GM18868 (cell line): ENCODE results near the gene PRDM16.
"Not testable (repeated sequence)": the region's sequence is repeated elsewhere in the genome, so short reads cannot be mapped to it uniquely, and the experiment has no call there.

Experiments
- ATAC-seq: cut with Tn5 transposase; IDR thresholded peaks from one replicate; pipeline ENCODE4 v1.9.1; 2021; ENCODE audit warnings: mild to moderate bottlenecking, moderate library complexity; ENCODE audit not compliant: unreplicated experiment

The PRDM16 gene

GRCh38 chr1:3237570-3237969 is 168.6 kb downstream of the PRDM16 start:
- no peak for ATAC-seq

DNA sequence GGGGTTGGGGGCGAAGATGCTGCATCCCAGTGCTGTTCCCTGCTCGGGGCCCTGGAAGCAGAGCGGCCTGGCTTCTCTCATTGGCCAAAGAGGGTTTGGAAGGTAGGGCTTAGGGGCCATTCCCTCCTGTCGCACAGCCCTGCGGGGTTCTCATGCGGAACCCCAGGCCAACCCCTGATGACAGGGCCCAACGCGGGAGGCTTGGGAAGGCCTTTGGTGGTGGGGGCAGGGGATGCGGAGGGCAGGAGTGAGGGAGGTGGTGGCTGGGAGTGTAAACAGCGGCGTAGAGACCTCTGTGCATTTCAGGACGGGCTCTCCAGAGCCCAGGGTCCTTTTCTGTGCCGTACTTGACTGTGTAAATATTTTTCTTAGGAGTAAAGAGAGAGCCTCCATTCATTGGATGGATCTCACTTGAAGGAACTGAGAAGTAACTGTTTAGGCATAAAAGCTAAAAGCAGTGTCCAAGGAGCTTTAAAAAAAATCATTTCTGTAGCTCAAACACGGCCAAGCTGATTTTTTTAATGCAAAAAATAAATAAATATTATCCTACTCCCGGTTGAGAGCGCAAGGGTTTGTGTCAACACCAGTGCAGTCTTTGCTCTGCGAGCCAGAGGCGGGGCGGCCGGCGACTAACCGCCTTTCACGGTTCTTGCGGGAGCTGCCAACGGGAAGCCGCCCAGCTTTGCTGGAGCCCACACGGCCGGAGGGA is 169.1 kb downstream of the PRDM16 start:
- ATAC-seq = no peak

GRCh38 chr1:3238703-3239278 is 169.8 kb downstream of the PRDM16 start:
- ATAC-seq = no peak

DNA sequence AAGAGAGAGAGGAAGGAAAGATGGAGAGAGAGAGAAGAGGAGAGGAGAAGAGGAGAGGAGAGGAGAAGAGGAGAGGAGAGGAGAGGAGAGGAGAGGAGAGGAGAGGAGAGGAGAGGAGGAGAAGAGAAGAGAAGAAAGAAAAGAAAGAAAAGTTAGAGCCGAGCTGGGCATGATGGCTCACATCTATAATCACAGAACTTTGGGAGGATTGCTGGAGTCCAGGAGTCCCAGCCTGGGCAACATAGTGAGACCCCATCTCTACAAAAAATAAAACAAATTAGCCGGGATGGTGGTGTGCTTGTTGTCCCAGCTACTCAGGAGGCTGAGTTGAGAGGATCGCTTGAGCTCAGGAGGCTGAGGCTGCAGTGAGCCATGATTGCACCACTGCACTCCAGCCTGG is 171.0 kb downstream of the PRDM16 start:
- not testable (repeated sequence) for ATAC-seq

DNA sequence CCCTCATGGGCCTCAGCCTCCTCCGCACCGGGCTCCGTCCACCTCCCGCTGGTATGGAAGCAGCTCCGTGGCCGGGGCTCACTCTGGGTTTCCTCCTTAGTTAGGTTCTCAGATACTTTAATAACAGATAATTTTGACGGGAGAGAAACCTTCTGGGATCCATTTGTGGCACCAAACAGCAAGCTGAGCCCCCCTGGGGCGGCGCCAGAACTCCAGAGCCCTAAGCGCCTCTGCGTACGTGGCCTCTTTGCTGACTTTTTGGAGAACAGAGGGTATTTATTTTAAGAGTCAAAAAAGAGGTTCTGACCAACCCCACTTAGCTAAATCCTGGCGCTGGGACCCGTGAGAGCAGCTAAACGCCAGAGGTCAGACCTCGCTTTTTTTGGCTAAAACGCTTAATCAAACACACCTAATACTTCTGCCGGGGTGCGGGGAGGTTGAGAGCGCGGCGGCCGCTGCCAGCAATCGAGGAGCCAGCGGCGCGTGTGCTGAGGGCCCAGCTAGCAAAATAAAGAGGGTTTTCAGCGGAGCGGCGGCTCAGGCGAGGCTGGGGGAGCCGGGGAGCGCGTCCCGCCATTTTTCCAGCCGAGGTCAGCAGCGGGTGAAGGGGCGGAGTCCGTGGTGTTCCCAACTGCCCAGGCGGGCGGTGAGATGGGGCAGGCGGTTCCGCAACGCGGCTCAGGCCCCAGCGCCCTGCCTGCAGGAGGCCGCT is 171.7 kb downstream of the PRDM16 start:
- no peak for ATAC-seq

GRCh38 chr1:3241236-3241550 is 172.2 kb downstream of the PRDM16 start:
- ATAC-seq = no peak

DNA sequence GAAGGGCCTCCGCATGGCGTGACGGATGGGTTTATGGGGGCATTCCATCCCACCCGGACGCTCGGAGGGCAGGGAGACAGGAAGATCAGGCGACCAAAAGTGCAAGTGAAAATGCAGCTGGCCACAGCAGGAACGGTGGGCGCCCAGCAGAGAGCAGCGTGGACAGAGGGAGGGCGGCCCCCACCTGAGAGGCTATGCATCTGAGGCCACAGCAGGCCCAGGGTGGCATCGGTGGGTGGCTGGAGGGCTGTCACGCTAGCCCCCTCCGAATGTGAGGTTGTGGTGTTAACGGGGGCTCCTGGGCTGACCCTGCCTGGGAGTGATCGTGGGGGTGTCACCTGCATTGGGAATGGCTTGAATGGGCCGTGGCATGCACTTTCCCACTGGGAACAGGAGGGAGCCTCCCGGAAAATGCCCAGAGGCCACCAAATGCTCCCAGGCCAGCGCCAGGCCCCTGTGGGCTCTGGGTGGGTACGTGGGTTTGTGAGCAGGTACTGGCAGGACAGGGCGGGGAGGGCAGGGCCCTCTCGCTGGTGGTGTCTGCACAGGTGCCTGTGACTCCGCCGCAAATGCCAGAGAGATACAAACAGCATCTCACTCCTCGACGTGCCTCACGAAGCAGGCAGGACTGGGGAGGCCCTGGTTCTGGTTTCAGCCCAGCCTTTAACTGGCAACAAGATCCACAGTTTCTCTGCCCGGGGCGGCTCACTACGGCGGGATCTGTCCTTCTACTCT is 172.8 kb downstream of the PRDM16 start:
- no peak for ATAC-seq

- ATAC-seq = no peak
Measured at GRCh38 chr1:3242408-3243260, 173.6 kb downstream of the PRDM16 start.

DNA sequence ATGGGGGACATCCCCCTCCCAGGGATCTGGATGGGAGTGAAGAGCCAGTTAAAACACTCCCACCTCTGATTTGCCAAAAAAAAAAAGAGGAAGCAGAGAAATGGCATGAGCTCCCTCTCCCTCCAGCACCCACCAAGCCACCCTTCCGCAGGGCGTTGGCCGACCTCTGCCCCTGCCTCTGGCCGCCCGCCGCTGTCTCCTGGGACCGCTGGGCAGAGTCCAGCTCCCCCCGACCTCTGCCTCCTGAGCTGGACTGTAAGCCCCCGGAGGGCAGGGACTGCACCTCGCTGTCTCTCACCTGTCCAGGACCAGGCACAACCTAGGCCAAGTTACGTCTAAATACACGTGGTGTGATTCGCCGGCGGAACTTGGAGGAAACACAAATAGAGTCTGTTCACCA is 174.3 kb downstream of the PRDM16 start:
- ATAC-seq = no peak

GRCh38 chr1:3244025-3244926 is 175.3 kb downstream of the PRDM16 start:
- no peak for ATAC-seq

DNA sequence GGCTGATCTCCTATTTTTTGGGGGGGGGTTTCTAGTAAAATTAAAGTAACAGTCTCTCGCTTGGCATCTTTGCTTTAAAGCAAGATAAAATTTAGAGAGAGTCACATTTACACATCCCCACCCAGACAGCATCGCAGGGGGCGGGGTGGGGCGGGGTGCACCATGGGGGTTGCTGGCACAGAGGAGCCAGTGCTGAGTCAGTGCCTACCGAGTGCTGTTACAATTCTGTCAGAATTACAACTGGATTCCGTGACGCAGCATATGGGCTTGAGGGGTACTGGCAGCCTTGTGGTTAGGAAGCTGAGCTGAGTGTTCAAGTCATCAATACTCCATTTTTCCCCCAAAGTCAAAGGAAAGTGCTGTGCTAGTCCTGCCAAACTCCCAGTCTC is 175.9 kb downstream of the PRDM16 start:
- ATAC-seq = no peak

GRCh38 chr1:3245344-3245743 is 176.3 kb downstream of the PRDM16 start:
- no peak for ATAC-seq

- no peak for ATAC-seq
Measured at GRCh38 chr1:3245768-3246167, 176.8 kb downstream of the PRDM16 start.

DNA sequence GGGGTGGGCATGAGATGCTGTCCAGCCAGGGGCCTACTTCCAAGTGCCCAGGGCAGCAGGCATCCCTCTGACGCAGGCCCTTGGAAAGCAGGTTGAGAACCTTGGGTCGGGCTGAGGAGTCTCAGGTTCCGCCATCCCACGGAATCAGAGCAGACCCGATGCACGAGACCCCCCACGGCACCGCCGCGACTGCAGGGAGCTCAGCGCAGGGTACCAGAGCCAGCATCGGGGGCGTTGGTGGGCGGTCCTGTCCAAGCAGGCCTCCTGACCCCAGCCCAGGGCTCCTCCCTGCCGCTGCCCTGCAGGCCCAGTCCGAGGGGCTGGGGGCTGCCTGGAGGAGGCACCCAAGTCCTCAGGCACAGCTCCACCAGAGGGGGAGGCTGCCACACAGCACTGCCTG is 177.2 kb downstream of the PRDM16 start:
- ATAC-seq = no peak

DNA sequence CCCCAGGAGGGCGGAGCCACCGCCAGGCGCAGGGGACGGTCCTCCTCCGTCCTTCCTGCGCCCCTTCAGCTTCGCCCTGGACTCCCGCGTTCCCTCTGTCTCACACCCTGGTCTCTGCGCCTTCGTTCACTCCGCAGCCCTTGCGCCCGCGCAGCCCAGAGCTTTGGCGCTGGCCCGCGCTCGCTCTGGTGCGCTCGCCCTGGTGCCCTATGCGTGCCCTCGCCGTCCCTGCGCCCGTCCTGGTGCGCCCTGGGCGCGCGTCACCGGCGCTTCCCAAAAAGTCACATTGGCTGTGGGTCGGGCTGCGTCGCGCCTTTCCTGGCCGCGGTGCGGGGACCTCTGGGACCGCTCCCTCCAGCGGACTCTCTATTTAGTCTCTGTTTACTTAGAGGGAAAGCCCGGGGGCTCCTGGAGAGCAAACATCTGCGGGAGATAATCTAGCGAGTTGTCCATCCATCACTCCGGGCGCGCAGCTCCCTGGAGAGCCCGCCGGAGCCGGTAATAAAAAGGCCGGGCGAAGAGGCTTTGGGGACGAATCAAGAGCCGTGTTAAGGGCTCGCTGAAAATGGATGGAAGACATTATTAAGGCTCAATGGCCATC is 178.6 kb downstream of the PRDM16 start:
- no peak for ATAC-seq

GRCh38 chr1:3248155-3249141 is 179.4 kb downstream of the PRDM16 start:
- no peak for ATAC-seq

DNA sequence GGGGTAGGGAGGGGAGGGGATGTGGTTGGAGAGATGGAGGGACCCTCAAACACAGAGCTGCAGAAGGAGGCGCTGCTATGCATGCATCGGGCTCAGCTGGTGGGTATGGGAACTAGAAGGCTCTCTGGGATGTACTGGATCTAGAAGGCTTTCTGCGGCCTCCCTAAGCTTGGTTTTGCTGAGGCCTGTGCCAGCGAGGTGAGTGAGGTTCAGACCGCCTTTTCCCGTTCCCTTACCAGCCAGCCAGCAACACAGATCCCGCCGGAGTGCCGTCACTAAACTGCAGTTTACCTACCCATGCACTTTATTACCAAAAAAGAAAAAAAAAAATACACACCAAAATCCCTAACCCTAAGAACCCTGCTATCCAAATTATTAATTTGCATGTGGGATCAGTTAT is 180.2 kb downstream of the PRDM16 start:
- ATAC-seq = no peak
